Kidney capillary endothelial cell (primary cell): ENCODE data around the gene S100B.
A peak's percentile ranks its signal among the peaks of the same experiment; 100 is the strongest.
"Not testable (repeated sequence)": the region's sequence is repeated elsewhere in the genome, so short reads cannot be mapped to it uniquely, and the experiment has no call there.

Source experiments
- DNase-seq: peaks from one replicate; pipeline ENCODE4 v3.0.0-alpha.2; 2018; ENCODE audit warnings: low spot score

S100B gene

DNA sequence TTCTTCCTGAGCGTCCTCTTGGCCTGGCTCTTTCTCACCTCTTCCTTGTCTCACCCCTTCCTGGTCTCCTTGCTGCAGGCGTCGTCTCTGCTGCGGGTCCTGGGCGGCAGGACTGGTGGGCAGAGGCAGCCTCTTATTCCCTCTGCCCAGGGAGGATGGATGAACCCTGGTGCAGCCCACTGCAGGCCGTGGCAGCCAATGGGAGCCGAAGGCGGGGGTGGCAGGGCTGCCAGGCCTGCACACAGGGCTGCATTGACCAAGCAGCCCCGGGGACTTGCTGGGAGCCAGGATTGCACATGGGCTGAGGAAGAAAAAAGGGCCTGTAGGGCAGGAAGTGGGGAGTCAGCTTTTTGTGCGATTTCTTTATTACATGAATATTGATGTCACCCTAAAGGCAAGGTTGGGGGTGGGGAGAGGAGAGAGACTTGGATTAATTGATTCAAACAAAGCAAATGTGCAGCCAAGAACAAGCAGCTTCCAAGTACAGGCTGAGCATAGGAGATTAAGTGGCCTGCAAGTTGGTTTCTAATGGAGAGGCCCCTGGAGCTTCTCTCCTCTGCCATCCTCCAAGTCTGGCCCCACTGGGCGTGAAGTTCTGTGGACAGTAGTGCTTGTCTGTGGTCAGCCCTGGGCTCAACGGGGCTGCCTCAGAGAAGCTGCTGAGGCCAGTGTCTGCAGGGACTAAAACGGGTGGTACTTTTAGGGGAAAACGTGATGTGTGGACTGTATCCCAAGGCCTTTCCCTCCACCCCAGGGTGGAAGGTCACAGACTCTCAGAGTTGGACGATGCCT is at the start of gene S100B:
Gene S100B, minus strand, starts transcription at position 108 of the 792 bp plus-strand sequence. CDS start 2,667 bp downstream, outside the sequence.
- no peak for DNase-seq

DNA sequence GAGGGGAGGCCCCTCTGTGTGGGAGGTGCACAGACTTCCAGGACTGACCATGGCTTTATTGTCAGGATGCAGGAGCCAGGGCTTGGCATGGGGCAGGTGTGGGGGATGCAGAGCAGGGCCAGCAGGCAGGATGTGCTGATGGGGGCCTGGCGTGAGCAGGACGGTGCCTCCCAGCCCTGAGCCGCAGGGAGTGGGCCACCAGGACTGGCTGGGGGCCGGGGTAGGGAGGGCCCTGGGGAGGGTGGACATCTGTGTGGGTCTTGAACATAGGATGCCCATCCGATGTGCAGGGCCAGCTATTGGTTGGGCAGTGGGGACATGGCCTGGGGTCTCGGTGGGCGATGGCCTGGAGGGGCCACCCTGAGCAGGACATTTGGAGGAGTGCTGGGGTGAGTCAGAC is 46.2 kb upstream of the S100B start:
- no peak for DNase-seq

DNA sequence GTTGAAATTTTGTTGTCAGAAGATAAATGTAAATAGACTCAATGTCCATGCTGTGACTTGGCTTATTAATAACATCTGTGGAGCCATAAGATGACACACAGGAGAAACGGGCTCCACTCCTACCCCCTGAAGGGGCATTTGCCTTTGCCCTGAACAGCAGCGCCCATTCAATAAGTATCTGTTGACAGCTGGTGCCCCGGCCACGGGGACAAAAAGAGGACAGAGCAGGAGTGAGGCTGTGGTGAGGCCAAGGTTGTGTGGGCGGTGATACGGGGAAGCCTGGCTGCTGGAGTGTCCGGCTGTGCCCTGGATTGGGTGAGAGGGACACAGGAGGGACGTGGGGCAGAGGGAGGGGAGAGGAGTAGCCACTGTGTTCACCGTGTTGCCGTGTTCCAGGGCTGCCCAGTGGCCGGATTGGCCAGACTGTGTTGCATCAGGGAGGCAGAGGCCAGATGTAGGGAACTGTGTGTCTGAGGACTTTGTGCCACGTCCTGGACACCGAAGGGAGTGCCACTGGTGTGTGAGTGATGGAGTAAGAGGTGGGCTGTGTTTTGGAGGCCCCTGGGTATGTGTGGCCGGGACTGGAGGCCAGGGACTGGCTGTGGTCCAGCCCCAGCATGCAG is 45.7 kb upstream of the S100B start:
- no peak for DNase-seq

DNA sequence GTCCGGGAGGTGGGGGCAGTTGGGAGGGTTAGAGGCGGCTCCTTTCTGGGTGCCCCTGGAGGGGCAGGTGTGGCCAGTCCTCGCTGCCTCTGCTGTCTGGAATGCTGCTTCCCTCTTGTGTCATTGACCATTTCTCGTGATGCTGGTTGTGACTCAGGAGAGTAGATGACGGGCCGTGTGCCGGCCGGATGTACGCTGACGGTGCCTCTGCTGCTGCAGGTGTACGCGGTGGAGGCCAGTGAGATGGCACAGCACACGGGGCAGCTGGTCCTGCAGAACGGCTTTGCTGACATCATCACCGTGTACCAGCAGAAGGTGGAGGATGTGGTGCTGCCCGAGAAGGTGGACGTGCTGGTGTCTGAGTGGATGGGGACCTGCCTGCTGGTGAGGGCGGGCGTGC is 44.5 kb upstream of the S100B start:
- DNase-seq, result no peak

DNA sequence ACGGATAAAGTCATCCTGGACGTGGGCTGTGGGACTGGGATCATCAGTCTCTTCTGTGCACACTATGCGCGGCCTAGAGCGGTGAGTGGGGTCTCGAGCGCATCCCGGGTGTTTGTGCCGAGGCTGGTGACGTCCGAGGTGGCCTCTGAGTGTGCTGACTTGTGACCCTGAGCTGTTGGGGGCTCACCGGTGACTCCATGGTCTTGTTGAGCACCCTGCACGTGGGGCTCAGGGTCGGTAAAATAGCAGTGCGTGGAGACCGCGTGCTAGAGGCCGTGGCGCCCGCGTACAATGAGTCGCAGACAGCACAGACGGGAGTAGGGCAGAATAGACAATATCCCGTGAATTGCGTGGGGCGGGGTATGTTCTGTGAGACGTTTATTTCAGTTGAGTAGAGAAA is 43.7 kb upstream of the S100B start:
- no peak for DNase-seq

DNA sequence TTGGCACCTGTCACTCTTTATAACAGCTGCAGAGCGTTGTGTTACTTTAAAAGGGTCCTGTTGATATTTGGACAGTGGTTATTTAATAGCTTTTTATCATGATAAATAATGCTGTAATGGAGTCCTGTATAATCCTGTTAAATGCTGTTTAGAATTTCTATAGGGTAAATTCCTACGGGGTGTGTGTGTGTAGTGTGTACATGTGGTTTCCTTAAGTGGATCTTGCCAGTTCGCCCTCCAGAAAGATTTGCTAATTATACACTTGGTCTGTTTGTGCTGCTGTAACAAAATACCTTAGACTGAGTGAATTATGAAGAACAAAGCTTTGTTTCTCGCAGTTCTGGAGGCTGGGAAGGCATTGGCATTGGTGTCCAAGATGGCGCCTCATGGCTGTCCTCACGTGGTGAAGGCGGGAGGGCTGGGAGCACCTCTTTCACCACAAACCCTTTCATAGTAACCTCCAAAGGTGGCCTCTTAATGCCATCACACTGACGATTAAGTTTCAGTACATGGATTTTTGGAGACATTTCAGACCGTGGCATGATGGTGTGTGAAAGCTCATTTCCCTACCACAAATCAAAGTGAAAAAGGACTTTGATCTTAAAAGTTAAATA is 41.8 kb upstream of the S100B start:
- DNase-seq, result no peak

DNA sequence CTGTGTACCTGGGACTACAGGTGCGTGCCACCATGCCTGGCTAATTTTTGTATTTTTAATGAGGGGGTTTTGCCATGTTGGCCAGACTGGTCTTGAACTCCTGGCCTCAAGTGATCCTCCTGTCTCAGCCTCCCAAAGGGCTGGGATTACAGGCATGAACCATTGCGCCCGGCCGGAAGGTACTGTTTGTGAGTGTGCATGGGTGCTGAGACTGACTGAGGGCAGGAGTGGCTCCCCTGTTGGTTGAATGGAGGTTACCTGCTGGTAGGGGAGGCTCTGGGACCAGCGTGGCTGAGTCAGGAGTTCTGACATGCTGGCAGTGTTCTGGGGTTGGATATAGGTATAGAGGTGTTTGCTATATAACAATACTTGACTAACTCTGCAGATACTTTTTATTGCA is 41.0 kb upstream of the S100B start:
- no peak for DNase-seq

- DNase-seq, result no peak
Measured at GRCh38 chr21:46643379-46644177, 38.7 kb upstream of the S100B start.

DNA sequence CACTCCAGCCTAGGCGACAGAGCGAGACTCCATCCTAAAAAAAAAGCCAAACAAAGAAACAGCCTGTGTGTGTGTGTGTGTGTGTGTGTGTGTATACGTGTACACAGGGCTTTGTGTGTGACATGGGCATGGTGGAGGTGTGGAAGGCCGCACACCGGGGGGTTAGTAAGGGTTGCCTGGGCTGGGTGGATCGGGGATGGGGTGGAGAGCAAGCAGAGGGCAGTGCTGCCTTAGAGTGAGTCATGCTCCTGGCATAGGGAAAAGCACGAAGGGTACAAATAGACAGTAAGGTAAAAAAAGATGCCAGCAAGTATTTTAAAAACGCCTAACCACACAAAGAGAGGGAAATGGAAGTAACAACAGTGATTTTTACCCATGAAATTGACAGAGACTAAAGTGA is 36.8 kb upstream of the S100B start:
- DNase-seq, result no peak

DNA sequence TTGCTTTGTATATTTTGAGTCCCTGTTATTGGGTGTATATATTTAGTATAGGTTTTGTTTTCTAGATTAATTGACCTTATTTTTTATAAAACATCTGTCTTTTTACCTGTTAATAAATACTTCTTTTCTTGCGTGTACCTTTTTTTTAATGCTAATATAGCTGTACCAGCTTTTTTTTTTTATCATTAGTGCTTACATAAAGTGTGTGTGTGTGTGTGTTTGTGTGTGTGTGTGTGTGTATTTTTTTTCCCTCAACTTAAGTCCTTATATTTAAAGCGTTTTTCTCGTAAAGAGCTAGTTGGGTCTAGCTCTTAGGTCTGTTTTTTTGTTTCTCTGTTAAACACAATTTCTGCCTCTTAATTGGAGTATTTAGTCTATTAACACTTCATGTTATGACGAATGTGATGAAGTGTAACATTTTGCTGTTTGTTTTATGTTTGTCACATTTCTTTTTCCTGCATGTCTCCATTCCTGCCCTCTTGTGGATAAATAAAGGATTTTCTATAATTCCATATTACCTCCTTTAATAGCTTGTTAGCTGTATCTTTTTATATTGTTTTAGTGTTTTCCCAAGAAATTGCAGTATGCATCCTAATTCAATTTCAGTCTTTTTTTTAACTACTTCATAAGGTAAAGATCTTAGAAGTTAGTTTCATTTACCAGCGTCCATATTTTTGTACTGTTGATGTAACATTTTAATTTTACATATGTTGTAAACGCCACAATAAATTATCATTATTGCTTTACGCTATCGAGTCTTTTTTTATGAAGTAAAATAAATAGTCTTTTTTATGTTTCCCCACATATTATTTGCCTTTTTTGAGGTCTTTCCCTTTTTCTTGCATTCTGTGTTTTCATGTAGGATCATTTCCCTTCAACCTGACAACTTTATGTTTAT is 34.9 kb upstream of the S100B start:
- peak; percentile 25 for DNase-seq

GRCh38 chr21:46637952-46638746 is 33.3 kb upstream of the S100B start:
- peak; percentile 2 for DNase-seq

DNA sequence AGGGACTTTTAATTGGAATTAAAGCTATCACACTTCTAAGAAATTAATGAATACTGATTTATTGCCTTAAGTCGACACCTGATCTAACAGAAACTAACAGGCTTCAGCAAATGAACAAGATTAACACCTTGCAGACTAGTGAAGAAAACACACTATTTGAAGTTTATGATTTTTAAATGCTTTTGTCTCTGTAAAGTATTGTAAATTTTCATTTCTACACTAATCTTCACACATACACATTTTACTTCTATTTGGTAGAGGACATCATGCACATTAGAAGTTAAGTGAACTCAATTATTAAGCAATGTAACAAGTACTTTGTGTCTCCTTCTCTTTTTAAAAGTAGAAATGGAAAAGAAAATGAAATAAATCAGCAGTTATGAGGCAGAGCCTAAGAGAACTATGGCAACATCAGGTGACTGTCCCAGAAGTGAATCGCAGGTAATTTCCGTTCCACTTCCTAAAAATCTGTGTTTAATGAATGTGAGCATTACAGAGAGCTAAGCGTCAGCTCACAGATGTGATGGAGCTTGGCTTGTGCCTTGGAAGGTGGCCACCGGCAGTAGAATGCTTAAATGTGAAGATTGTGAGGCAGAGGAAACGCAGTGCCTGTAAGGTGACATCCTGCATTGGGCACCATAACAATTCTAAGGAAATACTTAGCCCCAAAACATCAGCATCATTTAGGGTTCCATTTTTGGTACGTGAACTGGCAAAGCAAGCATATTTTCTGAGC is 31.8 kb upstream of the S100B start:
- no peak for DNase-seq

DNA sequence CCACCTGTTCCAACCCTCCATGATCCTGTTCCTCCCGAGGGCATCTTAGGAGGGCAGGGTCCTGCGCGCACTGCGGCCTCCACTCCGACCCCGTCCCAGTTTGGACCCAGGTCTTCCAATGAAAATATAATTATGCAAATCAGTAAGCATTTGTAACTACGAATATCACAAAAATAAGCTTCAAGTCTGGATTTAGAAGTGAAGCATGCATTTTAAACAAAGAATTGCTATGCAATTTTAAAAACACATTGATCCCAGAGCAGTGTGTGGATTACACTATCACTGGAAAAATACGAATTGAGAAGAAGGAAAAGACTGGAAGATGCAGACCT is 31.3 kb upstream of the S100B start:
- DNase-seq, result peak; percentile 4

- peak; percentile 99 for DNase-seq
Measured at GRCh38 chr21:46635324-46636180, 30.7 kb upstream of the S100B start, which contains the start of gene PRMT2. Gene PRMT2, plus strand, starts transcription at chr21:46635674. Its CDS starts 1,278 bp downstream, at chr21:46636952.

DNA sequence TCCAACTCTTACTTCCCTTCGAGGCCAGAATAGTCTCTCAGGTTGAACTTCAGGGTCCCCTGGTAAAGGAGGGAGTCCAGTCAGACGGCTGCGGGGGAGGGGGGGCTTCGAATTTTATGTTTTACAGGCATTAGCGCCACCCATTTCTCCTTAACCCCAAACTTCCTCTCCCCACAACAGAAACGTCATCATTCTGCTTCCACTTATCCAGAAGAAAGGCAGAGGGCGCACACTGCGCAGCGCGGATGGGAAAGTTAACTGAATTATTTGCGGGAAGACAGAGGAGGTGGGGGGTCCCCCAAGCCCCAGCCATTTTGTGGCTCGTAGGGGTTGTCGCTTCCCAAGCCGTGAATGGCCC is 30.1 kb upstream of the S100B start:
- DNase-seq, result peak; percentile 59

DNA sequence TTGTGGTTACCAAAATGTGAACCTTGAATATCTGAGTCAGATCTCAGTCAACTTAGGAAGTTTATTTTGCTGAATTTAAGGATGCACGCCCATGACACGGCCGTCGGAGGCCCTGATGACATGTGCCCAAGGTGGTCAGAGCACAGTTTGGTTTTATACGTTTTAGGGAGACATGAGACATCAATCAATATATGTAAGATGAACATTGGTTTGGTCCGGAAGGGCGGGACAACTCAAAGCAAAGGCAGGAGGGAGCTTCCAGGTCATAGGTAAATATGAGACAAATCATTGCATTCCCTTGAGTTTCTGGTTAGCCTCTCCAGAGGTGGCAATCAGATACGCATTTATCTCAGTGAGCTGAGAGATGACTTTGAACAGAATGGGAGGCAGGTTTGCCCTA is 29.5 kb upstream of the S100B start:
- DNase-seq, result no peak

GRCh38 chr21:46633566-46633965 is 28.7 kb upstream of the S100B start:
- DNase-seq, result no peak

DNA sequence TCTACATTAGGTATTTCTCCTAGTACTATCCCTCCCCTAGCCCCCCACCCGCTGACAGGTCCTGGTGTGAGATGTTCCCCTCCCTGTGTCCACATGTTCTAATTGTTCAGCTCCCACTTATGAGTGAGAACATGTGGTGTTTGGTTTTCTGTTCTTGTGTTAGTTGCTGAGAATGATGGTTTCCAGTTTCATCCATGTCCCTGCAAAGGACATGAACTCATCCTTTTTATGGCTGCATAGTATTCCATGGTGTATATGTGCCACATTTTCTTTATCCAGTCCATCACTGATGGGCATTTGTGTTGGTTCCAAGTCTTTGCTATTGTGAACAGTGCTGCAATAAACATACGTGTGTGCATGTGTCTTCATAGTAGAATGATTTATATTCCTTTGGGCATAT is 26.0 kb upstream of the S100B start:
- DNase-seq, result not testable (repeated sequence)

DNA sequence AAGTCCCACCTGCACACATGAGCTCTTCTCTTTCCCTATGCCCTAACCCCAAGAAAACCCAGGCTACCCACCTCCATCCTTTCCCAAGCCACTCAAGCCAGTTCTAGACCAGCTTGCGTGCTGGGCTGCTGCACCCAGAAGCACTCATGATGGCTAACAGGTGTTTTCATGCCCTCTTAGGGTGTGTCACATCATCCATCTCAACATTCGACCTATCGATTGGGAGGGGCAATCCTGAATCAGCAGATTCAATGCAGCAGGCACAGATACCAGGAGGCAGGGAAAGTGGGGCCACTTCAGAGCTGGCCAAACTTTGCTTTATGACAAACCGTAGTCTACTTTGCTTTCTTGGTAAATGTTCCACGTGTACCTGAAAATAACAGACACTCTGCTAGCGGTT is 24.0 kb upstream of the S100B start:
- no peak for DNase-seq
